Upper lobe of left lung (tissue), 6 donors: ENCODE measurements around the gene CLSTN1. TPM values are rescaled to one million over a fixed set of nuclear protein-coding genes. Genes with fewer than 3 reads are reported as not detected.

Experiments
- ATAC-seq, 2 donors: fragments of 200-7000 bp; cut with Tn5 transposase; one replicate each; pipeline ENCODE4 v1.9.1; 2022; ENCODE audit warnings: mild to moderate bottlenecking in 2 of 2, moderate library complexity in 2 of 2; ENCODE audit not compliant: low FRiP score in 2 of 2
- DNase-seq, 2 donors: peaks; one replicate each; pipeline ENCODE4 v3.0.0-alpha.2; 2019 to 2020
- H3K27ac ChIP-seq, 4 donors: fragments of 200-600 bp; sonication (generic); one replicate each; pipeline ENCODE4 v1.5.1; 2016 to 2019
- H3K27me3 ChIP-seq, 4 donors: fragments of 200-600 bp; sonication (generic); one replicate each; pipeline ENCODE4 v1.5.1; 2017 to 2019
- H3K36me3 ChIP-seq, 4 donors: fragments of 200-600 bp; sonication (generic); one replicate each; pipeline ENCODE4 v1.5.1; 2016 to 2019
- H3K4me1 ChIP-seq, 4 donors: fragments of 200-600 bp; sonication (generic); one replicate each; pipeline ENCODE4 v1.5.1; 2018 to 2019
- H3K4me3 ChIP-seq, 4 donors: fragments of 200-600 bp; sonication (generic); one replicate each; pipeline ENCODE4 v1.5.1; 2017 to 2019; ENCODE audit warnings: mild to moderate bottlenecking in 2 of 4, moderate library complexity in 1 of 4
- H3K9me3 ChIP-seq, 4 donors: fragments of 200-600 bp; sonication (generic); one replicate each; pipeline ENCODE4 v1.5.1; 2018 to 2019
- CTCF ChIP-seq, 6 experiments: fragments of 450-650 bp in 4 of 6; fragments of 200-600 bp in 2 of 6; sonication (generic) in 2 of 6; IDR thresholded peaks; one replicate each; pipeline ENCODE4 v1.5.1; 2016 to 2019; ENCODE audit warnings: antibody characterized with exemption in 6 of 6
- EP300 ChIP-seq, 4 donors: sonication (generic); formaldehyde crosslinking; IDR thresholded peaks; one replicate each; pipeline ENCODE4 v1.5.1; 2017; ENCODE audit warnings: antibody characterized with exemption in 4 of 4, control low read depth in 2 of 4
- POLR2A ChIP-seq, 4 donors: fragments of 450-650 bp; IDR thresholded peaks; one replicate each; pipeline ENCODE4 v1.5.1; 2016 to 2017; ENCODE audit warnings: antibody characterized with exemption in 4 of 4, mild to moderate bottlenecking in 2 of 4
- POLR2AphosphoS5 ChIP-seq, 2 donors: sonication (generic); formaldehyde crosslinking; IDR thresholded peaks; one replicate each; pipeline ENCODE4 v1.5.1; 2017; ENCODE audit warnings: antibody characterized with exemption in 2 of 2
- WGBS, 2 donors: methylation state at CpG; one replicate each; pipeline ENCODE4 v1.1.5; 2017 to 2018; 5-methylcytosine and 5-hydroxymethylcytosine counted together
- total RNA-seq, 6 donors: library from RNA; depleted of rRNA in 4 of 6; stranded (reverse); fragments of >200 nt in 4 of 6; gene quantifications; one replicate each; pipeline versions ENCODE4 v1.1.0 to v1.2.1, GENCODE V29; 2016 to 2021
- donor health status: DM: no; HTN: no; CAD: no; lungs with moderate emphysema.
- donor health status: DM: no; HTN: yes; CAD: no; lungs with severe emphysema.

Gene CLSTN1
- total RNA-seq, 6 donors from 2014 or later: 35.6 to 82.7 (median 59.5) TPM

DNA sequence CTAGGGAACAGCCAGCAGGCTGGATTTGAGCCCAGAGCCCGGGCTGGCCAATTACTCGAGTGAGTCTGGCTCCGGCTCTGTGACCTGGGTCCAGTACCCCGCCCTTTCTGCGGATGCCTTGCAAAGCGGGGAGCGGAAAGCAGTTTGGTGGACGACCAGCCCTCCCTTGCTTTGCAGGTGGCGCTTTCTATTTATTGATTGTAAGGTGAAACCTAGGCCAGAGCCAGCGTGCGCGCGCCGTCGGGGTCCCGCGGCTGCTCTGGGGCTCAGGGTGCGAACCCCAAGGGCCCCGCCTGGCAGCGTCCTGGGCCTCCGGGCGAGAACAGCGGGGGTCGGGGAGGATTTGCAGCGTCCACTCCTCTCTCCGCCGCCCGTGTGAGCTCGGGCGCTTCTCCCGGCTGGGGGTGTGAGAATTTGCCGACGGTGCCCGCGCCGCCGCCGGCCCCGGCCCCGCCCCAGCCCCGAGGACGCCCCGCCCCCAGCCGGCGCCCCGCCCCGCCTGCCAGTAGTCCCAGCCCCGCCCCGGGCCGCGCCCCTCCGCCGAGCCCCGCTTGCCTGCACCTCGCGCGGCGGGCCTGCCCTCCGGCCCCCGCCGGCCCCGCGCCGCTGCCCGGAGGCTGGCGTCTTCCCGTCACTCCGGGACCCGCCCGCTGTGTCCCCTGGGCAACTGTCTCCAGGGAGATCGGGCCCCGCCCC is 134.6 kb downstream of the CLSTN1 start:
- 3 to 16% methylated on average over 11 to 14 of the region's 72 CpGs for WGBS, 2 donors
- Histone ChIP-seq H3K27me3 (no peaks in the 10 kb centered on the region), H3K27ac (peak overlapping the region; percentile 21 to 81 (median 44)), H3K4me1 (peaks cover 22 to 38% (median 38%) of the 10 kb centered on the region in 4 donors), H3K36me3 (no peaks in the 10 kb centered on the region), H3K9me3 (no peaks in the 10 kb centered on the region), H3K4me3 (peak overlapping the region; percentile 55 to 92 (median 84))
- TF ChIP-seq CTCF (IDR thresholded peaks at IDR 0.05) (peak in 1 of 6 experiments; percentile 12), POLR2A (IDR thresholded peaks at IDR 0.05) (no peak), EP300 (IDR thresholded peaks at IDR 0.05) (no peak), POLR2AphosphoS5 (IDR thresholded peaks at IDR 0.05) (no peak)
- peak; percentile 92 to 98 for DNase-seq
- ATAC-seq: peak; percentile 91 to 93

DNA sequence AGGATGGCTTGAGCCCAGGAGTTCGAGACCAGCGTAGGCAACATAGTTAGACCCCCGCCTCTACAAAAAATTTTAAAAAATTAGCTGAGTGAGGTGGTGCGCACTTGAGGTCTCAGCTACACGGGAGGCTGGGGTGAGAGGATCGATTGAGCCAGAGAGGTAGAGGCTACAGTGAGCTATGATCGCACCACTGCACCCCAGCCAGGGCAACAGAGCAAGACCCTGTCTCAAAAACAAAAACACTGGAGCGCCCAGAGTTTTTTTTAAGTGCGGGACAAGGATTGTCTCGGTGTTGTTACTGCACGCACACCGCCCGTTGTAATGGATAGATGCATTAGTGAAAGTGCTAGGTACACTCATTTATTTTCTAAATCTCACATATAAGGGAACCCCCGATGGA is 135.2 kb downstream of the CLSTN1 start:
- TF ChIP-seq POLR2AphosphoS5 (IDR thresholded peaks at IDR 0.05) (no peak), EP300 (IDR thresholded peaks at IDR 0.05) (no peak), POLR2A (IDR thresholded peaks at IDR 0.05) (no peak), CTCF (IDR thresholded peaks at IDR 0.05) (no peak)
- Histone ChIP-seq H3K36me3 (no peaks in the 10 kb centered on the region), H3K4me1 (peaks cover 22 to 38% (median 38%) of the 10 kb centered on the region in 4 donors), H3K27ac (peak overlapping the region in 1 of 4 donors; percentile 81), H3K27me3 (no peaks in the 10 kb centered on the region), H3K4me3 (peak overlapping the region; percentile 55 to 92 (median 84)), H3K9me3 (no peaks in the 10 kb centered on the region)
- DNase-seq (no peak), ATAC-seq (no peak)
- 61 to 63% methylated on average over 14 of the region's 14 CpGs for WGBS, 2 donors

DNA sequence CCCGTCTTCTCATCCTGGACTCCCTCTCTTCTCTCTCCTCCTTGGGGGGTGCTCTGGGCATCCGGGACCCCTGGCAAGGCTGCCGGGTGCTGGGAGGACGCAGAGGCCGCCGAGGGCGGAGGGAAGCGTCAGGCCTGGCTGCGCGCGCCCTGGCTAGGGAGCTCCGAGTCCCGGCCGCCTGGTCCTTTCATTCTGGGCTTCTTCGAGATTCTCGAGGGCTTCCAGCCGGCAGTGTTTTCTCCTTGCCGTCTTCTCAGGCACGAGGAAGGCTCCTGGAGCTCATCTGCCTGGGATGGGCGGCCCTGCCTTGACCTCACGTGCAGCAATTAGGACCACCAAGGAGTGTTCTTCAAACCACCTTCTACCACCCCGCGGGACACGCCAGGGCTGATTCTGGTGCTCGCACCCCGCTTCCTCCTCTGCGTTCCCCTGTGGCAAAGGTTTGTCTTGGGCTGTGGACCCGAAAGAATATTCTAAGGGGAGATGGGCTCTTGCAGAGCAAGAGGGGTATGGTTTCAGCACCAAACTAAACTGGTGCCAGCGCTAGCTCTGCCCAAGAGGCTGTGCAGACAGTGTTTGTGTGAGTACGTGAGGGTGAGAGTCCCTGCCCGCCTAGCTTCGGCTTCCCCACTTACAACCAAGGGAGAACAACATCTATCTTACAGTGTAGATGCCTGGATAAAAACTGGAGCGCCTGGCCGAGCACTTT is 135.7 kb downstream of the CLSTN1 start:
- peak in 1 of 2 donors; percentile 44 for ATAC-seq
- TF ChIP-seq CTCF (IDR thresholded peaks at IDR 0.05) (no peak), POLR2A (IDR thresholded peaks at IDR 0.05) (no peak), EP300 (IDR thresholded peaks at IDR 0.05) (no peak), POLR2AphosphoS5 (IDR thresholded peaks at IDR 0.05) (no peak)
- WGBS, 2 donors: 15 to 30% methylated on average over 15 to 28 of the region's 34 CpGs
- H3K4me1 ChIP-seq: peaks cover 22 to 38% (median 38%) of the 10 kb centered on the region in 4 donors
- peak overlapping the region in 3 of 4 donors; percentile 52 to 69 (median 67) for H3K27ac ChIP-seq
- H3K4me3 ChIP-seq: peak overlapping the region; percentile 52 to 92 (median 74)
- peak in 1 of 2 donors; percentile 87 for DNase-seq
- H3K27me3 ChIP-seq: no peaks in the 10 kb centered on the region
- H3K9me3 ChIP-seq: no peaks in the 10 kb centered on the region
- H3K36me3 ChIP-seq: no peaks in the 10 kb centered on the region

- TF ChIP-seq POLR2A (IDR thresholded peaks at IDR 0.05) (no peak), CTCF (IDR thresholded peaks at IDR 0.05) (peak in 1 of 6 experiments; percentile 20), POLR2AphosphoS5 (IDR thresholded peaks at IDR 0.05) (peak in 1 of 2 donors; percentile 3)
- peak; percentile 6 to 64 for ATAC-seq
- Histone ChIP-seq H3K9me3 (no peaks in the 10 kb centered on the region), H3K4me3 (peak overlapping the region; percentile 52 to 92 (median 74)), H3K36me3 (no peaks in the 10 kb centered on the region), H3K27me3 (no peaks in the 10 kb centered on the region), H3K27ac (peak overlapping the region in 3 of 4 donors; percentile 52 to 69 (median 67)), H3K4me1 (peaks cover 22 to 38% (median 38%) of the 10 kb centered on the region in 4 donors)
- DNase-seq: peak; percentile 78 to 88
- 0 to 2% methylated on average over 4 to 26 of the region's 42 CpGs for WGBS, 2 donors
Observed at GRCh38 chr1:9687120-9687873, 136.5 kb downstream of the CLSTN1 start.
